Measurements from ENCODE around the gene SLC16A3.

SLC16A3 gene

GRCh38 chr17:82228842-82229697, at the start of gene SLC16A3:
Gene SLC16A3, plus strand, starts transcription at chr17:82229042. Its CDS starts 6,967 bp downstream, at chr17:82236009.
- no peak for DNase-seq (ENCODE audit: extremely low read depth, low read depth)
- no peak for TF ChIP-seq CTCF (IDR thresholded peaks at IDR 0.05; ENCODE audit: low read depth, low read length)

GRCh38 chr17:82179412-82179811, 49.4 kb upstream of the SLC16A3 start:
- TF ChIP-seq CTCF (IDR thresholded peaks at IDR 0.05; ENCODE audit: low read depth, low read length) = no peak
- DNase-seq (ENCODE audit: extremely low read depth, low read depth) = no peak

GRCh38 chr17:82179946-82180475, 48.8 kb upstream of the SLC16A3 start:
- no peak for TF ChIP-seq CTCF (IDR thresholded peaks at IDR 0.05; ENCODE audit: low read depth, low read length)
- no peak for DNase-seq (ENCODE audit: extremely low read depth, low read depth)

GRCh38 chr17:82180776-82181528, 47.9 kb upstream of the SLC16A3 start:
- no peak for TF ChIP-seq CTCF (IDR thresholded peaks at IDR 0.05; ENCODE audit: low read depth, low read length)
- DNase-seq (ENCODE audit: extremely low read depth, low read depth) = no peak

GRCh38 chr17:82184761-82185160, 44.1 kb upstream of the SLC16A3 start:
- DNase-seq (ENCODE audit: extremely low read depth, low read depth) = no peak
- no peak for TF ChIP-seq CTCF (IDR thresholded peaks at IDR 0.05; ENCODE audit: low read depth, low read length)

- TF ChIP-seq CTCF (IDR thresholded peaks at IDR 0.05; ENCODE audit: low read depth, low read length) = no peak
- DNase-seq (ENCODE audit: extremely low read depth, low read depth) = no peak
Observed at GRCh38 chr17:82186221-82186620, 42.6 kb upstream of the SLC16A3 start.

GRCh38 chr17:82187500-82187899, 41.3 kb upstream of the SLC16A3 start:
- no peak for TF ChIP-seq CTCF (IDR thresholded peaks at IDR 0.05; ENCODE audit: low read depth, low read length)
- DNase-seq (ENCODE audit: extremely low read depth, low read depth) = no peak

Measured in AG09319 (cell line).